GM19328 (cell line): Measurements from ENCODE around the gene DYSF.
"Not testable (repeated sequence)": the region's sequence is repeated elsewhere in the genome, so short reads cannot be mapped to it uniquely, and the experiment has no call there.

Experiments
- ATAC-seq: cut with Tn5 transposase; IDR thresholded peaks from one replicate; pipeline ENCODE4 v1.9.1; 2021; ENCODE audit warnings: mild to moderate bottlenecking, moderate library complexity; ENCODE audit not compliant: unreplicated experiment

Gene DYSF

DNA sequence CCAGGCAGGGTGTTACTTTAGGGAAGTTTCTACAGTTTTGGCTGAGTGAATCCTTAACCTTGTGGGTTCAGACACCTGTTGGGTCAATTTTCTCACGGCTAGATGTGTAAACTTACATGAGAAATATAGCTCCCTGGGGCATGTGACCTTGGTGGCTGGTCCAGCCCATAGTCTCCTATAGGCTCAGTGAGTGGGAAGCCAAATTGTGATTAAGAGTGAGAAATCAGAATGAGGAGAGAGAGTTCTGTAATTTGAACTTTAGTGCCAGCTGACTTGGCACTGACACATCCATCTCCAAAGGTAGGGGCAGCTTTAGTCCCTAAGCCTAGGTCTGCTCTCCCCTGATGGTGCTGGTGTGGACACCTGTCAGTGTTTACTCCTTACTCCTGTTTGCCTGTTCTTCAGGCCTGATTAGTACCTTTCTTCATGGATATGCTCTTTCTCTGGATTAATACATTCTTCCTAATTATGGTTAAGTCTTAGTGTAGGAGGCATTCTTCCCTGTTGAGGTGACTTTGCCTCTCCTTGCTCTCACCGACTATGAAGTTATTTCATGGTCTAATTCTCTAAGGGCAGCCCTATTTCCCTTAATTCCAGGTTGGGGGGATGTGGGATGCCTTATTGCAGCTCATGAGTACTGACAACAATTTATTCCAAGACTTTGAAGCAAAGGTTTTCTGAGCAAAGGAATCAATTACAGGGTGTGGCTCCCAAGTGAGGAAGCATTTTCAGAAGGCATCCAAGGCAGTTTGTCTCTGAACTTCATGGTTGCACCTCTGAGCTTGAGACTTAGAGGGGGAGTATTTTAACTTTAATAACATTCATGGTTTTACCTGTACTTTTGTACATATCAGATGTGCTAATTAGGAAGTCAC, 177.3 kb downstream of the DYSF start:
- no peak for ATAC-seq

DNA sequence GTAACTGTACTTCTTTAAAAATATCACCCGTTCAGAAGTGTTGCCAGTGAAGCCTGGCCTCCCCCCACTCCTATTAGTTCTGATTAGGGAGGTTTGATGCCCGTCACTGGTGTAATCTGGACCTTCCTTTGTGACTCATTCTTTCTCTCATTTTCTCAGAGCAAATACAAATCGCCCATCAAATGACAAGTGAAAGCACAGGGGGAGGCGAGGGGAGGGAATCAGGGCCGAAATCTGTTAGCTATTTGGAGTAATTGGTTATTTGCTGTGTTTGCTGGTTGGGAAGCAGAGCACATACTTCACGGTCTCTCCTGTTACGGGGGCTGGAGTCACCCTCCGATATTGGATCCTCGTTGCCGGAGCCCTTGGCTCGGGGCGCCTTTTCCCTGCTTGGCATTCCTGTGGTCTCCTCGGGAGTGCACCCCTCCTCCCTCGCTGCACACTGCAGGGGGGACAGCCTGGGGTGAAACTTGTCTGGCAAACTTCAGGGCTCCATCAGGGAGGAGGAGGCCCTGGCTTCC, 178.1 kb downstream of the DYSF start:
- ATAC-seq, result no peak

DNA sequence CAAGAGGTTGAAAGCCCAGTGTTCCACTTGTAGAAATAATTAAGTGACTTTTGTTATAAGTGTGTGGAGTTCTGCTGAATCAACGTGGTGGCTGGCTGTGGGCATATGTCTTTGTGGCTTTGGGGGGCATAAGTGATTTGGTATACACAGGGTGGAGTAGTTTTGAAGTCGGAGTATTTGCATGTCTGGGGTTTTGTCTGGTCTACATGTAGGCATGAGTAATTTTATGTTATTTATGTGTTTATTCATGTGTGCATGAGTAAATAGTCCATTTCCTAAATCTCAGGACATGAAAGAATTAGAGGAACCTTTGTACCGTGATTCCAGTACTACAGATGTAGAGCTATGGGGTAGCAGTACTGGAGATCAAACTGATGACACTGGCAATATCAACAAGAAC, 179.7 kb downstream of the DYSF start:
- ATAC-seq, result no peak

DNA sequence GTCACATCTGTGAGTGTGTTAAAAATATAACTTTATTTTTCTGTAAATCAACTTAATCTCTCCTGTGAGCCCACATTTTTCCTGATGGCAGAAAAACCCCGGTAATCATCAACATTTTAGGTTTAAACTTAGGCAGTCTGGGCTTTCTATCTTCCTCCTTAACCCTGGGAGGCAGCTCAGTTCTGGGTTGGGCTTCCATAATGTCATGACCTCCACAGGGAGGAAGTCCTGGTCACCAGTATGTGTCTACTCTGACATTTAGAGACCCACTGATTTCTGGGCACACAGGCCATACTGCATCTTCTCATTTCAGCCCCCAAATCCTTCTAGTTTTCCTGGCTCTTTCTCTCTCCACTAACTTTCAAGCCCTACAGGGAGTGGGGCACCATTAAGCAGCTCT, 181.2 kb downstream of the DYSF start:
- no peak for ATAC-seq

DNA sequence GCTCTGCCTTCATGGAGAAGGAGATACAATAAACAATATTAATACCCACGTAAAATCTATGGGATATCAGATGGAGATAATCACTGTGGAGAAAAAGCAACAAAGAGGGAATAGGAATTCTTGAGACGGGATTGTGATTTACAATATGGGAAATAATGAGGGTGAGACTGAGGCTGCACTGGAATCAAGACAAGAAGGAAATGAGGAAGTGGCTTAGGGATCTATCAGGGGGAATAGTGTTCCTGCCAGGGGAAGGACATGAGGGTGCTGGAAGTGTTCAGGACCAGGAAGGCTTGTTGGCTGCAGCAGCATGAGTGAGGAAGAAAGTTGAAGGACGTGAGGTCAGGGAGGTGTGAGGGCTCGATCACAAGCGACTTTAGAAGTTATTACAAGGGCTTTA, 182.4 kb downstream of the DYSF start:
- ATAC-seq, result no peak

GRCh38 chr2:71637168-71637567, 183.8 kb downstream of the DYSF start:
- ATAC-seq, result no peak

GRCh38 chr2:71637736-71638135, 184.4 kb downstream of the DYSF start:
- no peak for ATAC-seq

DNA sequence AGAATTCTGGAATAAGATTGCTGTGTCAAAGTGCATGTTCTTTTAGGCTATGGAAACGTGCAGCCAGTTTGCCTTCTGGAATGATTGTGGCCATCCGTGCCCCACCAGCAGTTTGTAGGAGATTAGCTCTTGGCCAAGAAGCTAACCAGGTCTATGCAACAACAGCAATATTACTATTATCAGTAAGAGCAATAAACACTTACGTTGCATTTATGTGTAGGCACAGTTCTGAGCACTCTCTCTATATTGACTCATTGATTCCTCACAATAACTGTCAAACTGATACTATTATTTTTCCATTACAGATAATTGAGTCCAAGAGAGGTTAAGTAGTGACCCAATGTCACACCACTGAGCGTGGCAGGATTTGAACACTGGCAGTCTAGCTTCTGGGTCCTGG, 186.4 kb downstream of the DYSF start:
- ATAC-seq, result no peak

DNA sequence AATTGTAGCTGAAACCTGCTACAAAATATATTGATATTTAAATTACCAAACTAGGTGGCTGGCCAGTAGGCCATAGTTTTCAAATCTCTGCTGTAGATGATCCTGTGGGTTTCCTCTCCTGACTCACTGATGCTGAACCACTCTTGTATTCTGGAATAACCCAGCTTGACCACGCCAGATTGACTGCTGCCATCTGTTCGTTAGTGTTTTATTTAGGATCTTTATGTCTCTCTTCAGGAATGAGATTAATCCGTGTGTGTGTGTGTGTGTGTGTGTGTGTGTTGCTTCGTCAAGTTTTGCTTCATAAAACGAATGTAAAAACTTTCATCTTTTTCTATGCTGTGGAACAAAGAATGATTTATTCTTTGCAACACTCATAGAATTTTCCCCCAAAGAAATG, 187.1 kb downstream of the DYSF start:
- no peak for ATAC-seq

DNA sequence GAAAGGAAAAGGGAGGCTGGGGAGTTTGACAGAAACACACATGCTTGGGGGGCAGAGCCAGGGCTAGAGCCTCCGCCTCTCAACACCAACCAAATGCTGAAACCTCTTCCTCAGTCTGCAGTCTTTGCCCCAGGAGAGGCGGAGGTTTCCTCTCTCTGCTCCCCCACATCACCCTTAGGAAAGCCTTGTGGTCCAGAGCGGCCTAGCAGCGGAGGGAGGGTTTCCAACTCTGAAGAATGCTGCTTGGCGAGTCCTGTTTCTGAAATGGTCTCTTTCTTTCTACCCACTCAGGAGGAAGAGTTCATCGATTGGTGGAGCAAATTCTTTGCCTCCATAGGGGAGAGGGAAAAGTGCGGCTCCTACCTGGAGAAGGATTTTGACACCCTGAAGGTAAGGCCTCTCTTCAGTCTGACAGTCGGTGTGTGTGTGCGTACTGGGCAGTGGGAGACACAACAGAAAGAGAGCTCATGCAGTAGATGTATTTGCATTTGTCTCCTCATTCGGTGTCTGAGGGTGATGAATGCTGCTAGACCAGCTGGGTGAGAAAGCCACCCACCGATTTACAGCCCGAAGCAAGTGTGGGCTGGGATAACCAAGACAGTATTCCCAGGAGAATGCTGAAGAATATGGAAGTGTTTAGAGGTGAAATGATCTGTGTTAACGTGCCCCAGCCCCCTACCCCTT, 190.5 kb downstream of the DYSF start:
- ATAC-seq, result no peak

DNA sequence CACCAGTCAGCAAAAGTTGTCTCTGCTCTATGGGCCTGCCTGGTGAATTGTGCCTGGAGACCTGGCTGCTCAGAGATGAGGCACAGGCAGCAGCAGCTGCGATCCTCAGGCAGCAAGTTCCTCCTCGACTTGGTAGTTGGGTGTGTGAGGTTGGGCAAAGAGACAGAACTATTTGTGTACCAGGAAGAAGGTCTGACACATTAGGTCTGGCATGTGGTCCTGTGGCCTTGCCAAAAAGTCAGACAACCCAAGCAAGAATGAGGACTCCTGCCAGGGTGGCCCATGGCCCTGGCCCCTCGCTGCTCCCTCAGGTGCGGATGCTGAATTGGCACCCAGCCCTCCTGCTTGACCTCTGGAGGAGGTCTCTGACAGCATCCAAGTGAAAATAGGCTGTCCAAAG, 192.7 kb downstream of the DYSF start:
- ATAC-seq, result no peak

- no peak for ATAC-seq
Measured at GRCh38 chr2:71647356-71647755, 194.0 kb downstream of the DYSF start.

GRCh38 chr2:71655498-71655897, 202.1 kb downstream of the DYSF start:
- ATAC-seq, result no peak

GRCh38 chr2:71658256-71658655, 204.9 kb downstream of the DYSF start:
- not testable (repeated sequence) for ATAC-seq

- no peak for ATAC-seq
Measured at GRCh38 chr2:71658771-71659170, 205.4 kb downstream of the DYSF start.

- ATAC-seq, result no peak
Measured at GRCh38 chr2:71659868-71660518, 206.6 kb downstream of the DYSF start.

DNA sequence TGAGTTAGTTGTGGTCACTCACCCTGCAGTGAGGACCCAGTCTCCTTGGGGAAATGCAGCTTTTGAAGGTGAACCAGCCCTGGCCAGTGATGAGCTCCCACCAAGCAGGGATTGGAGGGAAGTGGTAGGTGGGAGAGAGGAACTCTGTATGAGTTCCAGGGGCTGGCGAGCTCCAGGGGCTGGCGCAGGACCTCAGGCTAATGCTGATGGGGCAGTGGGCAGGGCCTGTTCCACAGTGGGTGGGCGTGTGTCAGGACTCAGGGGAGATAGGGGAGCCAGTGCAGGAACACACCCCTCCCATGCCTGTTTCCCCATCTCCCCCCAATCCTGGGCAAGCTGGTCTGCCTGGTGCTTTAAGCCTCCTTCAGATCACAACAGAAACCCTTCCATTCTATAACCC, 208.4 kb downstream of the DYSF start:
- no peak for ATAC-seq

GRCh38 chr2:71662665-71663394, 209.5 kb downstream of the DYSF start:
- ATAC-seq, result no peak

GRCh38 chr2:71664161-71664560, 210.8 kb downstream of the DYSF start:
- no peak for ATAC-seq

- no peak for ATAC-seq
Measured at GRCh38 chr2:71665168-71666093, 212.1 kb downstream of the DYSF start.
